Esophagus squamous epithelium (tissue), 4 donors: ENCODE measurements around the gene AHNAK.

Experiments used
- POLR2A ChIP-seq, 4 donors: fragments of 450-650 bp; IDR thresholded peaks; one replicate each; pipeline ENCODE4 v1.6.1; 2017; ENCODE audit warnings: antibody characterized with exemption in 4 of 4, mild to moderate bottlenecking in 4 of 4, moderate library complexity in 3 of 4
- TF ChIP-seq, protein P1 (sequence below), 6 experiments: fragments of 450-650 bp in 4 of 6; fragments of 200-600 bp in 2 of 6; sonication (generic) in 2 of 6; IDR thresholded peaks; one replicate each; pipeline ENCODE4 v1.5.1; 2016 to 2019; ENCODE audit warnings: antibody characterized with exemption in 6 of 6, mild to moderate bottlenecking in 4 of 6, moderate library complexity in 4 of 6

GRCh38 chr11:62505440-62506091, 41.0 kb downstream of the AHNAK start:
- TF ChIP-seq, protein P1, sequence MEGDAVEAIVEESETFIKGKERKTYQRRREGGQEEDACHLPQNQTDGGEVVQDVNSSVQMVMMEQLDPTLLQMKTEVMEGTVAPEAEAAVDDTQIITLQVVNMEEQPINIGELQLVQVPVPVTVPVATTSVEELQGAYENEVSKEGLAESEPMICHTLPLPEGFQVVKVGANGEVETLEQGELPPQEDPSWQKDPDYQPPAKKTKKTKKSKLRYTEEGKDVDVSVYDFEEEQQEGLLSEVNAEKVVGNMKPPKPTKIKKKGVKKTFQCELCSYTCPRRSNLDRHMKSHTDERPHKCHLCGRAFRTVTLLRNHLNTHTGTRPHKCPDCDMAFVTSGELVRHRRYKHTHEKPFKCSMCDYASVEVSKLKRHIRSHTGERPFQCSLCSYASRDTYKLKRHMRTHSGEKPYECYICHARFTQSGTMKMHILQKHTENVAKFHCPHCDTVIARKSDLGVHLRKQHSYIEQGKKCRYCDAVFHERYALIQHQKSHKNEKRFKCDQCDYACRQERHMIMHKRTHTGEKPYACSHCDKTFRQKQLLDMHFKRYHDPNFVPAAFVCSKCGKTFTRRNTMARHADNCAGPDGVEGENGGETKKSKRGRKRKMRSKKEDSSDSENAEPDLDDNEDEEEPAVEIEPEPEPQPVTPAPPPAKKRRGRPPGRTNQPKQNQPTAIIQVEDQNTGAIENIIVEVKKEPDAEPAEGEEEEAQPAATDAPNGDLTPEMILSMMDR (IDR thresholded peaks at IDR 0.05): no peak
- no peak for TF ChIP-seq POLR2A (IDR thresholded peaks at IDR 0.05)
